Prostate gland (tissue), 2 donors: ENCODE results near the gene KCNK4.

Source experiments
- POLR2AphosphoS5 ChIP-seq: sonication (generic); formaldehyde crosslinking; IDR thresholded peaks from one replicate; pipeline ENCODE4 v1.6.1; 2017; ENCODE audit warnings: antibody characterized with exemption
- TF ChIP-seq, protein P1 (sequence below), 4 experiments: fragments of 200-600 bp in 2 of 4; fragments of 450-650 bp in 2 of 4; sonication (generic) in 2 of 4; IDR thresholded peaks; 1 replicate in 3 of 4; 2 replicates in 1 of 4; pipeline ENCODE4 v1.5.1; 2016 to 2019; ENCODE audit warnings: antibody characterized with exemption in 4 of 4, mild to moderate bottlenecking in 2 of 4, moderate library complexity in 2 of 4

DNA sequence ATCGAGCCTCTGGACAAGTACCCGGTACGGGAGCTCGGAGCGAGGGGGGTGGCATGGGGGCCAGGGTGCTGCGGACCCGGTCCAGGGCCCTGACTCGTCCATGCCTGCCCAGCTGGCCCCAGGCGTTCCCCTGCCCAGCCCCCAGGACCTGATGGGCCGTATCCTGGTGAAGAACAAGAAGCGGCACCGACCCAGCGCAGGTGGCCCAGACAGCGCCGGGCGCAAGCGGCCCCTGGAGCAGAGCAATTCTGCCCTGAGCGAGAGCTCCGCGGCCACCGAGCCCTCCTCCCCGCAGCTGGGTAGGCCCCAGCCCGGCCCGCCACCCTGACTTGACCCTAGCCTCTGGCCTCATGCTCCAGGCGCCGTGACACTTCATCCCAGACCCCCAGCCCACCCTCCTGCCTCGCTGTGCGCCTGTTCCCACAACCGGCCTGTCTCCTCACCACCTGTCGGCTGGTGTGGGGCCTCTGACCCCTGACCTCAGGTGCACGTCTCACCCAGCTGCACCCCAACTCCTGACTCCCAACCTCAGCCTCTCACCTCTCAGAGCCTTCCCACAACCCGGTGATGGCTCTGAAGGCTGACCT is 32.1 kb upstream of the KCNK4 start:
- TF ChIP-seq, protein P1, sequence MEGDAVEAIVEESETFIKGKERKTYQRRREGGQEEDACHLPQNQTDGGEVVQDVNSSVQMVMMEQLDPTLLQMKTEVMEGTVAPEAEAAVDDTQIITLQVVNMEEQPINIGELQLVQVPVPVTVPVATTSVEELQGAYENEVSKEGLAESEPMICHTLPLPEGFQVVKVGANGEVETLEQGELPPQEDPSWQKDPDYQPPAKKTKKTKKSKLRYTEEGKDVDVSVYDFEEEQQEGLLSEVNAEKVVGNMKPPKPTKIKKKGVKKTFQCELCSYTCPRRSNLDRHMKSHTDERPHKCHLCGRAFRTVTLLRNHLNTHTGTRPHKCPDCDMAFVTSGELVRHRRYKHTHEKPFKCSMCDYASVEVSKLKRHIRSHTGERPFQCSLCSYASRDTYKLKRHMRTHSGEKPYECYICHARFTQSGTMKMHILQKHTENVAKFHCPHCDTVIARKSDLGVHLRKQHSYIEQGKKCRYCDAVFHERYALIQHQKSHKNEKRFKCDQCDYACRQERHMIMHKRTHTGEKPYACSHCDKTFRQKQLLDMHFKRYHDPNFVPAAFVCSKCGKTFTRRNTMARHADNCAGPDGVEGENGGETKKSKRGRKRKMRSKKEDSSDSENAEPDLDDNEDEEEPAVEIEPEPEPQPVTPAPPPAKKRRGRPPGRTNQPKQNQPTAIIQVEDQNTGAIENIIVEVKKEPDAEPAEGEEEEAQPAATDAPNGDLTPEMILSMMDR (IDR thresholded peaks at IDR 0.05) = no peak
- no peak for TF ChIP-seq POLR2AphosphoS5
